Nephron progenitor cell (in vitro differentiated cells): Measurements from ENCODE around the gene CMTR1.

Experiments
- DNase-seq: peaks from one replicate; pipeline ENCODE4 v3.0.0; 2021
- H3K27ac Mint-ChIP-seq: 2 replicates; pipeline ENCODE4 v1.8.0; 2021; ENCODE audit warnings: mild to moderate bottlenecking, moderate library complexity, mixed read lengths
- H3K27me3 Mint-ChIP-seq: 2 replicates; pipeline ENCODE4 v1.8.0; 2021; ENCODE audit warnings: mild to moderate bottlenecking, low read depth, mixed read lengths; ENCODE audit not compliant: poor library complexity
- H3K36me3 Mint-ChIP-seq: 2 replicates; pipeline ENCODE4 v1.8.0; 2021; ENCODE audit warnings: low read depth, mixed read lengths
- H3K4me1 Mint-ChIP-seq: 2 replicates; pipeline ENCODE4 v1.8.0; 2021; ENCODE audit warnings: mixed read lengths
- H3K4me3 Mint-ChIP-seq: 2 replicates; pipeline ENCODE4 v1.8.0; 2021; ENCODE audit warnings: mild to moderate bottlenecking, moderate library complexity, mixed read lengths
- H3K9me3 Mint-ChIP-seq: 2 replicates; pipeline ENCODE4 v1.8.0; 2021; ENCODE audit warnings: mild to moderate bottlenecking, moderate library complexity, mixed read lengths
- TF ChIP-seq, protein P1 (sequence below): fragments of 200-600 bp; sonication (generic); IDR thresholded peaks from 2 replicates; pipeline ENCODE4 v1.5.0; 2021; ENCODE audit warnings: antibody characterized with exemption

Gene CMTR1

DNA sequence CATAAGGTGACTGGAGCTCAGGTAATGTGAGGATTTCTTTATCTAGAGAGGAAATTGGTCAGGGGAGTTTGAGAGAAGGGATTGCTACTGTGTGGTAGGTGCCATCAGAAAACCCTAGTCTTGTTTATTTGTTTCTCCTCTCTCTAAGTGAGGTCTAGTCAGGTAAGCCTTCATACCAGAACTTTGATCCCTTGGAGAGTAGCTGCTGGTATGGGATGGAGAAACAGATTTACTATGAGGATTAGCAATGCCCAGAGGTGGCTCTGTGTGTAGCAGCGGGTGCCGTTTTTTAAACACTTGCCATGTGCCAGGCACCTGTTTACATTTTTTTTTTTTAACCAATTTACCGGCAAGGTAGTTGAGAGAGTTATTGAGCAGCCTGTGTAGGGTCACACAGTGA, 19.5 kb downstream of the CMTR1 start:
- TF ChIP-seq, protein P1, sequence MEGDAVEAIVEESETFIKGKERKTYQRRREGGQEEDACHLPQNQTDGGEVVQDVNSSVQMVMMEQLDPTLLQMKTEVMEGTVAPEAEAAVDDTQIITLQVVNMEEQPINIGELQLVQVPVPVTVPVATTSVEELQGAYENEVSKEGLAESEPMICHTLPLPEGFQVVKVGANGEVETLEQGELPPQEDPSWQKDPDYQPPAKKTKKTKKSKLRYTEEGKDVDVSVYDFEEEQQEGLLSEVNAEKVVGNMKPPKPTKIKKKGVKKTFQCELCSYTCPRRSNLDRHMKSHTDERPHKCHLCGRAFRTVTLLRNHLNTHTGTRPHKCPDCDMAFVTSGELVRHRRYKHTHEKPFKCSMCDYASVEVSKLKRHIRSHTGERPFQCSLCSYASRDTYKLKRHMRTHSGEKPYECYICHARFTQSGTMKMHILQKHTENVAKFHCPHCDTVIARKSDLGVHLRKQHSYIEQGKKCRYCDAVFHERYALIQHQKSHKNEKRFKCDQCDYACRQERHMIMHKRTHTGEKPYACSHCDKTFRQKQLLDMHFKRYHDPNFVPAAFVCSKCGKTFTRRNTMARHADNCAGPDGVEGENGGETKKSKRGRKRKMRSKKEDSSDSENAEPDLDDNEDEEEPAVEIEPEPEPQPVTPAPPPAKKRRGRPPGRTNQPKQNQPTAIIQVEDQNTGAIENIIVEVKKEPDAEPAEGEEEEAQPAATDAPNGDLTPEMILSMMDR, result no peak
- Mint-ChIP-seq H3K27me3 (peaks cover 3% of the 10 kb centered on the region), H3K4me3 (no peak overlapping the region), H3K4me1 (peaks cover 5% of the 10 kb centered on the region), H3K36me3 (peaks cover 54% of the 10 kb centered on the region), H3K9me3 (no peaks in the 10 kb centered on the region), H3K27ac (no peak overlapping the region)
- DNase-seq, result no peak

DNA sequence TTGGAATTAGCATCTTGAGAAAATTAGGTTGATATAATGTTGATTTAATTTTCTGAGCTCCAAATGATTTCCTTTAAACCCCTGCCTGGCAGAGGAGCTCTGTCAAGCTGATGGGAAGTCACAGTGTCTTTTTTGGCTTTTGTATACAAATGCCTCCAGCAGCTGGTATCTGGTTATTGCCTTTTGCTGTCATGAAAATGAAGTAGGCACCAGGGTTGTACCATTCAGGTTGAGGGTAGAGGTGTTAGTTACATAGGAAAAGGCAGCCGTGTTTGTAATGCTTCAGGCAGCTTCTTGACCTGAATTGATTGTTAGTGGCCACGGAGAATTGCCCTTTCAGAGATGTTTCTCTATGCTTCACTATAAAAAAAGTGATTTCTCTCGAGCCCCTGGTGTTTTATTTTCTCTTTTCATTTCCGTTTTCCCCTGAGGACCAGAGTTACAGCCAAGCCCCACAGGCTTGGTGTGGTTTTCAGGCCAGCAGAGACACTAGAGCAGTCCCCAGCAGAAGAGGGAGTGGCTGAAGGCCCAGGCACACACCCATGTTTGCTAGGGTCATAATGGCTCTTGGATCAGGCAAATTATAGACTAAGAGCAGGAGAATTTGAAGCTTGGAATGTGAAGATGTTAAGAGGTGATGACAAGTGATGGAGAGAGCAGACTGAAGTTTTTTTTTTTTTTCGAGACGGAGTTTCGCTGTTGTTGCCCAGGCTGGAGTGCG, 21.6 kb downstream of the CMTR1 start:
- H3K27me3 Mint-ChIP-seq, result peaks cover 5% of the 10 kb centered on the region
- DNase-seq, result no peak
- TF ChIP-seq, protein P1, result no peak
- peaks cover 69% of the 10 kb centered on the region for H3K36me3 Mint-ChIP-seq
- H3K27ac Mint-ChIP-seq, result no peak overlapping the region
- H3K4me1 Mint-ChIP-seq, result peaks cover 5% of the 10 kb centered on the region
- no peak overlapping the region for H3K4me3 Mint-ChIP-seq
- no peaks in the 10 kb centered on the region for H3K9me3 Mint-ChIP-seq

DNA sequence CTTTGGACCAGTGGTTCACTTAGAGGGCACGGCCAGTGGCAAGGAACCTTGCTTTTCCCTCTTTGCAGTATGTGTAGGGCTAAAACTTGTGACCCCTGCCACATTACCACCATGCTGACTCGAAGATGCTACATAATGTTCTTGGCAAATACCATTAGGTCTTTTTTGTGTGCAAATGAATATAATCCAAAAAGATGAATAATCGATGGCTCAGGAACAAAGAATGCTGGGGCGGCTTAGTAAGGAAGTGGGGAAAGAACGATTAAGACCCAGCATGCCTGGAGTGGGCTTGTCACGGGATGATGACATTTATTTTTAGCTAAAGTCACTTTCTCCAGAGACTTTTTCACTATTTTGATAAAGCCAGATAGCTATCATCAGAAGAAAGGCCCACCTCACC, 23.1 kb downstream of the CMTR1 start:
- no peaks in the 10 kb centered on the region for H3K9me3 Mint-ChIP-seq
- H3K4me1 Mint-ChIP-seq, result peaks cover 5% of the 10 kb centered on the region
- peaks cover 69% of the 10 kb centered on the region for H3K36me3 Mint-ChIP-seq
- no peak overlapping the region for H3K4me3 Mint-ChIP-seq
- no peak for DNase-seq
- no peak overlapping the region for H3K27ac Mint-ChIP-seq
- H3K27me3 Mint-ChIP-seq, result peaks cover 5% of the 10 kb centered on the region
- TF ChIP-seq, protein P1, result no peak

DNA sequence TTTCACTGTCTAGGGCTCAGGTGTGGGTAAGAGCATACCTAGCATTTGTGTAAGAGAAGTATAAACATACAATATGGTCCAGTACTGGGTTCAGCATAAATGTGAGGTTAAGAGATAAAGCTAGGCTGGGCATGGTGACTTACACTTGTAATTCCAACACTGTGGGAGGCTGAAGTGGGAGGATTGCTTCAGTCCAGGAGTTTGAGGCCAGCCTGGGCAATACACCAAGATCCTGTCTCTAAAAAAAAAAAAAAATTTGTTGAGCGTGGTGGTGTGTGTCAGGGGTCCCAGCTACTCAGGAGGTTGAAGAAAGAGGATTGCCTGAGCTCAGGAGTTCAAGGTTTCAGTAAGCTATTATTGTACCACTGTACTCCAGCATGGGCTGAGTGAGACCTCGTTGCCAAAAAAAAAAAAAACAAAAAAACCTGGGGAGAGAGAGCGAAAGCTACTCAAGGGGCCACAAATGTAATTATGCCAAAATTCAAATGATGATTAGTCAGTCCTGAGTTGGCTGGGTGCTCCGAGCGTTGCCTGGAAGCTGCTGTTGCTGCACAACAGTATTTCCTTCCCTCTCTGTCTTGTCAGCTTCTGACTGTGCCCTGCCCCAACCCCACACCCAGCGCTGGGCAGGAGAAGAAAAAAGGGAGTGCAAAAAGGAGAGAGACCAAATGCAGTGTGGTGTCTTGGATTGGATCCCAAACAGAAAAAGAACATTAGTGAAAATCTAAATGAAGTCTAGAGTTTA, 24.0 kb downstream of the CMTR1 start:
- H3K4me1 Mint-ChIP-seq, result peaks cover 5% of the 10 kb centered on the region

DNA sequence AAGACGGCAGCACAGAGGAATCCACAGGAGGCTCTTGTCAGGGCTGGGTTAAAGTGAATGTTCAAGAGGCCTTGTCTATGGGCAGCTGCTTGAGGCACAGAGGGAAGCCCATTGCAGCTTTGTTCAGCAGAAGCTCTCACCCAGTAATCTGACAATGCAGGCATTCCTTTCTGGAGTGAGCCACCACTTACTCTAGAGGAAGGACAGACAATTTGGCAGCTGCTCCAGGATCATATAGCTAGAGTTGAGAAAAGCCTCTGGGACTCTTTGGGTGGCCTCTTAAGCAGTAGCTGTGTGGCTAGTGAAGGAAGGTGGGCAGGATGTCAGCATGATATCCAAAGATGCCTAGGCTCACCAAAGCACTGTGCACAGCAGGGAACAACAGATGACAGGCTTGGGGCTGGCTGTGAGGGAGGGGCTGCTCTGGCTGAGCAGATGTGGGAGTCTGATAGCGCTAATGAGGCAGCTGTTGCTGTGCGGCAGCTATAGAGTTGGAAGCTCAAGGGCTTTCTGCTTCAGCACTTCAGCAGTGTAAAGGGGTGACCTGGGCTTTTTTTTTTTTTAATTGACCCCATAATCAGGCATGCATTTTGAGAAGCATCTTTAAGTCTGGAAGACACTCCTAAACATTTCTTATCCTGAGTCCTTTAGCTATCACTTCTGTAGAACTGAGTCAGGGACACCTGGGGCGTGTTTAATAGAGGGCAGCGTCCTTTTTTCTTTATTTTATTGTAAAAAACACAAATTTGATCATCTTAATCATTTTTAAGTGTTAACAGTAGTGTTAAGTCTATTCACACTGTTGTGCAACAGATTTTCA, 27.2 kb downstream of the CMTR1 start:
- Mint-ChIP-seq H3K4me1 (no peaks in the 10 kb centered on the region), H3K36me3 (peaks cover 79% of the 10 kb centered on the region), H3K27me3 (peaks cover 7% of the 10 kb centered on the region), H3K4me3 (no peak overlapping the region), H3K9me3 (peaks cover 5% of the 10 kb centered on the region), H3K27ac (no peak overlapping the region)
- TF ChIP-seq, protein P1, result no peak
- no peak for DNase-seq

More for the DNA sequence above, 24.0 kb downstream of the CMTR1 start:
- TF ChIP-seq, protein P1, result no peak
- Mint-ChIP-seq H3K9me3 (no peaks in the 10 kb centered on the region), H3K36me3 (peaks cover 70% of the 10 kb centered on the region), H3K27ac (no peak overlapping the region), H3K27me3 (peaks cover 8% of the 10 kb centered on the region), H3K4me3 (no peak overlapping the region)
- no peak for DNase-seq
